Peyer's patch (tissue), 4 donors: ENCODE measurements around the gene AXIN1. TPM values are rescaled to one million over a fixed set of nuclear protein-coding genes. Genes with fewer than 3 reads are reported as not detected.

Experiments
- DNase-seq, 3 donors: peaks; one replicate each; pipeline ENCODE4 v3.0.0-alpha.2; 2017 to 2019
- H3K27ac ChIP-seq, 4 donors: fragments of 200-600 bp; sonication (generic); one replicate each; pipeline ENCODE4 v1.5.1; 2016 to 2019
- H3K27me3 ChIP-seq, 2 donors: fragments of 200-600 bp; sonication (generic); one replicate each; pipeline ENCODE4 v1.5.1; 2019
- H3K36me3 ChIP-seq, 3 donors: fragments of 200-600 bp; sonication (generic); one replicate each; pipeline ENCODE4 v1.5.1; 2016 to 2019
- H3K4me1 ChIP-seq, 4 donors: fragments of 200-600 bp; sonication (generic); one replicate each; pipeline ENCODE4 v1.5.1; 2016 to 2019
- H3K4me3 ChIP-seq, 4 donors: fragments of 200-600 bp; sonication (generic); 1 replicate in 3 of 4; 2 replicates in 1 of 4; pipeline ENCODE4 v1.5.1; 2016 to 2019; ENCODE audit warnings: mild to moderate bottlenecking in 1 of 4
- H3K9me3 ChIP-seq, 4 donors: fragments of 200-600 bp; sonication (generic); one replicate each; pipeline ENCODE4 v1.5.1; 2016 to 2019; ENCODE audit warnings: mild to moderate bottlenecking in 1 of 4
- CTCF ChIP-seq, 6 experiments: fragments of 450-650 bp in 4 of 6; fragments of 200-600 bp in 2 of 6; sonication (generic) in 1 of 6; IDR thresholded peaks; one replicate each; pipeline ENCODE4 v1.5.1; 2017 to 2019; ENCODE audit warnings: antibody characterized with exemption in 6 of 6, mild to moderate bottlenecking in 3 of 6, moderate library complexity in 1 of 6
- POLR2A ChIP-seq, 2 donors: fragments of 450-650 bp; IDR thresholded peaks; one replicate each; pipeline ENCODE4 v1.5.1; 2017; ENCODE audit warnings: antibody characterized with exemption in 2 of 2, mild to moderate bottlenecking in 2 of 2, moderate library complexity in 2 of 2
- total RNA-seq, 4 donors: library from RNA; depleted of rRNA; stranded (reverse); fragments of >200 nt; gene quantifications; one replicate each; pipeline ENCODE4 v1.1.0, GENCODE V29; 2016

Gene AXIN1
- total RNA-seq, 4 donors from 2014 or later: 31.4 to 47.2 (median 37.3) TPM

- no peaks in the 10 kb centered on the region for H3K36me3 ChIP-seq
- no peaks in the 10 kb centered on the region for H3K9me3 ChIP-seq
- H3K4me1 ChIP-seq: peaks cover 0 to 35% (median 0%) of the 10 kb centered on the region in 4 donors
- no peak overlapping the region for H3K4me3 ChIP-seq
- H3K27ac ChIP-seq: peak overlapping the region in 1 of 4 donors; percentile 86
- no peak for DNase-seq
- no peak for TF ChIP-seq CTCF (IDR thresholded peaks at IDR 0.05)
- no peak for TF ChIP-seq POLR2A (IDR thresholded peaks at IDR 0.05)
- no peaks in the 10 kb centered on the region for H3K27me3 ChIP-seq
Measured at GRCh38 chr16:398561-399339, 46.2 kb upstream of the AXIN1 start.

- DNase-seq: peak; percentile 52 to 79 (median 73)
- peak overlapping the region in 3 of 4 donors; percentile 77 to 86 (median 80) for H3K27ac ChIP-seq
- H3K4me1 ChIP-seq: peaks cover 0 to 30% (median 0%) of the 10 kb centered on the region in 4 donors
- H3K4me3 ChIP-seq: peak overlapping the region in 3 of 4 donors; percentile 4 to 83 (median 82)
- TF ChIP-seq POLR2A (IDR thresholded peaks at IDR 0.05): no peak
- peak in 4 of 6 experiments; percentile 30 to 55 (median 48) for TF ChIP-seq CTCF (IDR thresholded peaks at IDR 0.05)
- H3K27me3 ChIP-seq: no peaks in the 10 kb centered on the region
- no peaks in the 10 kb centered on the region for H3K9me3 ChIP-seq
- no peaks in the 10 kb centered on the region for H3K36me3 ChIP-seq
Measured at GRCh38 chr16:397736-398332, 45.3 kb upstream of the AXIN1 start.

GRCh38 chr16:397135-397661 is 44.7 kb upstream of the AXIN1 start, which contains the start of gene NME4:
TSS of gene NME4 (plus strand) at chr16:397199. CDS start at chr16:397223, 24 bp downstream.
- TF ChIP-seq POLR2A (IDR thresholded peaks at IDR 0.05): no peak
- TF ChIP-seq CTCF (IDR thresholded peaks at IDR 0.05): no peak
- Histone ChIP-seq H3K27me3 (no peaks in the 10 kb centered on the region), H3K36me3 (no peaks in the 10 kb centered on the region), H3K4me3 (peak within 1 kb of the TSS; percentile 53 to 83 (median 74)), H3K9me3 (no peaks in the 10 kb centered on the region), H3K27ac (peak within 1 kb of the TSS in 3 of 4 donors; percentile 77 to 86 (median 80)), H3K4me1 (peaks cover 0 to 24% (median 0%) of the 10 kb centered on the region in 4 donors)
- peak in 1 of 3 donors; percentile 54 for DNase-seq

- no peaks in the 10 kb centered on the region for H3K9me3 ChIP-seq
- peak overlapping the region in 3 of 4 donors; percentile 77 to 86 (median 80) for H3K27ac ChIP-seq
- H3K27me3 ChIP-seq: no peaks in the 10 kb centered on the region
- no peak for TF ChIP-seq POLR2A (IDR thresholded peaks at IDR 0.05)
- no peak for TF ChIP-seq CTCF (IDR thresholded peaks at IDR 0.05)
- peak in 1 of 3 donors; percentile 49 for DNase-seq
- peaks cover 0 to 24% (median 0%) of the 10 kb centered on the region in 4 donors for H3K4me1 ChIP-seq
- H3K4me3 ChIP-seq: peak overlapping the region; percentile 53 to 83 (median 74)
- no peaks in the 10 kb centered on the region for H3K36me3 ChIP-seq
Measured at GRCh38 chr16:396605-397004, 44.1 kb upstream of the AXIN1 start.

GRCh38 chr16:396199-396598 is 43.7 kb upstream of the AXIN1 start:
- TF ChIP-seq CTCF (IDR thresholded peaks at IDR 0.05): no peak
- no peak for TF ChIP-seq POLR2A (IDR thresholded peaks at IDR 0.05)
- H3K27ac ChIP-seq: peak overlapping the region in 2 of 4 donors; percentile 80 to 86
- H3K36me3 ChIP-seq: no peaks in the 10 kb centered on the region
- DNase-seq: no peak
- peak overlapping the region in 1 of 4 donors; percentile 83 for H3K4me3 ChIP-seq
- no peaks in the 10 kb centered on the region for H3K27me3 ChIP-seq
- H3K9me3 ChIP-seq: no peaks in the 10 kb centered on the region
- peaks cover 0 to 24% (median 0%) of the 10 kb centered on the region in 4 donors for H3K4me1 ChIP-seq
